H9 (cell line): ENCODE results near the gene MRPS27. TPM values are rescaled to one million over a fixed set of nuclear protein-coding genes. Genes with fewer than 3 reads are reported as not detected.
A peak's percentile ranks its signal among the peaks of the same experiment; 100 is the strongest.

Experiments
- DNase-seq: peaks from one replicate; pipeline ENCODE4 v3.0.0-alpha.2; 2017
- H2AFZ ChIP-seq: one replicate; pipeline ENCODE4 v1.6.1; 2013; ENCODE audit warnings: mild to moderate bottlenecking, low read length, control low read depth, moderate library complexity
- H2AK5ac ChIP-seq: 2 replicates; pipeline ENCODE4 v1.6.1; 2013; ENCODE audit warnings: low read length, control low read depth, mixed read lengths; ENCODE audit not compliant: insufficient read length
- H2BK120ac ChIP-seq: one replicate; pipeline ENCODE4 v1.6.1; 2013; ENCODE audit warnings: low read depth, mild to moderate bottlenecking, low read length, control low read depth, inconsistent platforms; ENCODE audit not compliant: poor library complexity, severe bottlenecking
- H2BK12ac ChIP-seq: 2 replicates; pipeline ENCODE4 v1.6.1; 2013; ENCODE audit warnings: low read length, control low read depth, mixed read lengths, low read depth; ENCODE audit not compliant: insufficient read length
- H2BK15ac ChIP-seq: 2 replicates; pipeline ENCODE4 v1.6.1; 2013; ENCODE audit warnings: low read depth, low read length, control low read depth
- H2BK20ac ChIP-seq: one replicate; pipeline ENCODE4 v1.6.1; 2013; ENCODE audit warnings: low read depth, mild to moderate bottlenecking, low read length, control low read depth, inconsistent platforms; ENCODE audit not compliant: poor library complexity, severe bottlenecking
- H2BK5ac ChIP-seq: 2 replicates; pipeline ENCODE4 v1.6.1; 2013; ENCODE audit warnings: low read length, control low read depth, mixed read lengths; ENCODE audit not compliant: insufficient read length
- H3K14ac ChIP-seq: 2 replicates; pipeline ENCODE4 v1.6.1; 2013; ENCODE audit warnings: low read length, control low read depth; ENCODE audit not compliant: insufficient read depth
- H3K18ac ChIP-seq: 2 replicates; pipeline ENCODE4 v1.6.1; 2013; ENCODE audit warnings: low read depth, mild to moderate bottlenecking, mixed read lengths, low read length, control low read depth; ENCODE audit not compliant: insufficient read length
- H3K23ac ChIP-seq: 2 replicates; pipeline ENCODE4 v1.6.1; 2013; ENCODE audit warnings: low read length, control low read depth, mixed read lengths, low read depth; ENCODE audit not compliant: insufficient read length
- H3K23me2 ChIP-seq: 2 replicates; pipeline ENCODE4 v1.6.1; 2013; ENCODE audit warnings: low read depth, mild to moderate bottlenecking, mixed read lengths, low read length, control low read depth; ENCODE audit not compliant: insufficient read length, poor library complexity, severe bottlenecking
- H3K27ac ChIP-seq: 2 replicates; pipeline ENCODE4 v1.5.1; 2013; ENCODE audit warnings: low read length, control low read depth, mixed read lengths, low read depth; ENCODE audit not compliant: insufficient read length
- H3K27me3 ChIP-seq: 2 replicates; pipeline ENCODE4 v1.6.1; 2013; ENCODE audit warnings: low read length, control low read depth, inconsistent platforms; ENCODE audit not compliant: insufficient read depth
- H3K4ac ChIP-seq: 2 replicates; pipeline ENCODE4 v1.6.1; 2013; ENCODE audit warnings: low read depth, mild to moderate bottlenecking, control low read depth, inconsistent platforms, low read length, moderate library complexity
- H3K4me1 ChIP-seq: 2 replicates; pipeline ENCODE4 v1.6.1; 2013; ENCODE audit warnings: low read length, control low read depth, inconsistent platforms; ENCODE audit not compliant: insufficient read depth
- H3K4me2 ChIP-seq: 2 replicates; pipeline ENCODE4 v1.6.1; 2013; ENCODE audit warnings: low read length, control low read depth, mixed read lengths; ENCODE audit not compliant: insufficient read length, insufficient read depth
- H3K56ac ChIP-seq: 2 replicates; pipeline ENCODE4 v1.6.1; 2013; ENCODE audit warnings: low read depth, mild to moderate bottlenecking, mixed read lengths, low read length, control low read depth; ENCODE audit not compliant: insufficient read length
- H3K79me1 ChIP-seq: 2 replicates; pipeline ENCODE4 v1.6.1; 2013; ENCODE audit warnings: low read depth, mild to moderate bottlenecking, moderate library complexity, low read length, control low read depth, inconsistent platforms; ENCODE audit not compliant: insufficient read depth, poor library complexity, severe bottlenecking
- H3K79me2 ChIP-seq: 2 replicates; pipeline ENCODE4 v1.6.1; 2013; ENCODE audit warnings: low read length, control low read depth, inconsistent platforms; ENCODE audit not compliant: insufficient read depth
- H3K9ac ChIP-seq: 2 replicates; pipeline ENCODE4 v1.6.1; 2013; ENCODE audit warnings: low read length, control low read depth, mixed read lengths; ENCODE audit not compliant: insufficient read length; ENCODE audit errors: extremely low read depth
- H3K9me3 ChIP-seq: one replicate; pipeline ENCODE4 v1.6.1; 2013; ENCODE audit warnings: low read depth, low read length, inconsistent platforms; ENCODE audit not compliant: control insufficient read depth
- H3T11ph ChIP-seq: one replicate; pipeline ENCODE4 v1.6.1; 2013; ENCODE audit warnings: mild to moderate bottlenecking, low read length, control low read depth, inconsistent platforms
- H4K20me1 ChIP-seq: one replicate; pipeline ENCODE4 v1.6.1; 2013; ENCODE audit not compliant: control insufficient read depth, insufficient read length, insufficient read depth
- H4K5ac ChIP-seq: 2 replicates; pipeline ENCODE4 v1.6.1; 2013; ENCODE audit warnings: low read depth, mild to moderate bottlenecking, mixed read lengths, low read length, control low read depth; ENCODE audit not compliant: insufficient read length
- H4K8ac ChIP-seq: replicated peaks from 2 replicates; pipeline ENCODE4 v1.6.1; 2013; ENCODE audit warnings: low read length, control low read depth, mixed read lengths, low read depth; ENCODE audit not compliant: insufficient read length
- H4K91ac ChIP-seq: 2 replicates; pipeline ENCODE4 v1.6.1; 2013; ENCODE audit warnings: low read depth, mild to moderate bottlenecking, moderate library complexity, mixed read lengths, low read length, control low read depth; ENCODE audit not compliant: insufficient read length
- H3K27ac Mint-ChIP-seq, 3 experiments: 2 replicates in 2 of 3; 3 replicates in 1 of 3; pipeline ENCODE4 v1.8.0; 2020 to 2021; ENCODE audit warnings: mixed read lengths in 3 of 3, mild to moderate bottlenecking in 1 of 3, moderate library complexity in 1 of 3
- H3K27me3 Mint-ChIP-seq: 2 replicates; pipeline ENCODE4 v1.8.0; 2021; ENCODE audit warnings: low read depth, mild to moderate bottlenecking, moderate library complexity, mixed read lengths
- H3K36me3 Mint-ChIP-seq, 3 experiments: 2 replicates in 2 of 3; 3 replicates in 1 of 3; pipeline ENCODE4 v1.8.0; 2020 to 2021; ENCODE audit warnings: low read depth in 3 of 3, mixed read lengths in 3 of 3; ENCODE audit not compliant: insufficient read depth in 1 of 3
- H3K4me1 Mint-ChIP-seq, 2 experiments: 2 replicates each; pipeline ENCODE4 v1.8.0; 2020; ENCODE audit warnings: mixed read lengths in 2 of 2
- H3K4me3 Mint-ChIP-seq, 2 experiments: 2 replicates in 1 of 2; 3 replicates in 1 of 2; pipeline ENCODE4 v1.8.0; 2020 to 2021; ENCODE audit warnings: mild to moderate bottlenecking in 2 of 2, mixed read lengths in 2 of 2, moderate library complexity in 1 of 2
- H3K9me3 Mint-ChIP-seq, 2 experiments: 2 replicates in 1 of 2; 3 replicates in 1 of 2; pipeline ENCODE4 v1.8.0; 2020; ENCODE audit warnings: mild to moderate bottlenecking in 2 of 2, mixed read lengths in 2 of 2, moderate library complexity in 1 of 2
- CTCF ChIP-seq: fragments of 200-600 bp; sonication (generic); conservative IDR thresholded peaks from 3 replicates; pipeline ENCODE4 v1.8.0; 2021; ENCODE audit warnings: antibody characterized with exemption, mild to moderate bottlenecking
- WGBS: extraction: QIAGEN DNeasy Blood & Tissue Kit; methylation state at CpG from one replicate; pipeline ENCODE4 v1.1.7; 2013; ENCODE audit warnings: missing lambda C conversion rate, low lambda C conversion rate, mixed read lengths; ENCODE audit not compliant: insufficient read length; ENCODE audit errors: extremely low coverage; 5-methylcytosine and 5-hydroxymethylcytosine counted together
- total RNA-seq: library from RNA; stranded (reverse); gene quantifications from 2 replicates; pipeline ENCODE4 v1.2.1, GENCODE V29; 2021

The MRPS27 gene
- total RNA-seq, 1 experiment from 2014 or later = 83.3 TPM

DNA sequence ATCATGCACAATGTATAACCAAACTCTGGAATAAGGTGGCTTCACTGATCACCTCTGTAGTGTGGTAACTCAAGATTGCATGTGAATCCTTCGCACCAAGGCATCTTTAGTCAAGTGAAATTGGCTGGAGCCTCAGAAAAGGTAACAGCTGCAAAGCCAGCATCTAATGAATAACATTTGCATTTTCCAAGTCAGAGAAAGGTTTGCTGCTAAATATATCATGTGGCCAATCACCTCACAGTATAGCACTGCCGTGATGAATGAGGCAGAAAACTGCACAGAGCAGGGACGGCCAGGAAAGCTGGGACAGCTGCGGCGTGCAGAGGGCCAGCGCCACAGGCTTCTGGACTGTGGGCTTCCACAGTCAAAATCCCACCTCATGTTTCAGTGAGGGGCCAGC lies 18.5 kb downstream of the MRPS27 start:
- Histone ChIP-seq H3K4ac (no peak overlapping the region; the same call in 1 of the 2 replicates), H3K18ac (peak overlapping the region; percentile 69), H2AK5ac (no peak overlapping the region), H3K27me3 (no peaks in the 10 kb centered on the region), H2BK20ac (no peak overlapping the region), H3K4me2 (peak overlapping the region; percentile 20), H3K9ac (no peak overlapping the region), H2BK5ac (no peak overlapping the region), H2BK12ac (no peak overlapping the region), H3K14ac (no peak overlapping the region), H2BK15ac (no peak overlapping the region), H3K79me2 (peaks cover 13% of the 10 kb centered on the region), H4K8ac (no peak overlapping the region), H2BK120ac (peak overlapping the region; percentile 65), H3T11ph (no peak overlapping the region), H3K23me2 (no peaks in the 10 kb centered on the region), H3K79me1 (peaks cover 9% of the 10 kb centered on the region), H3K56ac (no peak overlapping the region), H3K4me1 (peaks cover 13% of the 10 kb centered on the region; the same call in 1 of the 2 replicates), H4K20me1 (no peaks in the 10 kb centered on the region), H4K91ac (no peak overlapping the region), H3K27ac (no peak overlapping the region), H2AFZ (no peak overlapping the region), H4K5ac (no peak overlapping the region), H3K23ac (no peak overlapping the region), H3K9me3 (no peaks in the 10 kb centered on the region)
- Mint-ChIP-seq H3K36me3 (peaks cover 11 to 24% (median 14%) of the 10 kb centered on the region in 3 experiments; a peak in 6 of 7 replicates), H3K27me3 (no peaks in the 10 kb centered on the region), H3K9me3 (no peaks in the 10 kb centered on the region; a peak in 1 of 5 replicates), H3K27ac (peak overlapping the region; percentile 82 to 96 (median 92); a peak in 6 of 7 replicates), H3K4me3 (peak overlapping the region; percentile 3 to 16; a peak in 2 of 5 replicates), H3K4me1 (peaks cover 46 to 53% of the 10 kb centered on the region in 2 experiments)
- TF ChIP-seq CTCF = no peak
- DNase-seq = no peak
- no CpG with 5 or more reads among the region's 6 CpGs for WGBS
